HPDE6-E6E7 (cell line): ENCODE data around the gene VPS45.
"Not testable (repeated sequence)": the region's sequence is repeated elsewhere in the genome, so short reads cannot be mapped to it uniquely, and the experiment has no call there.

ENCODE experiments used
- DNase-seq: peaks from one replicate; pipeline ENCODE4 v3.0.0; 2011; ENCODE audit warnings: missing footprints; ENCODE audit errors: extremely low spot score

Gene VPS45

DNA sequence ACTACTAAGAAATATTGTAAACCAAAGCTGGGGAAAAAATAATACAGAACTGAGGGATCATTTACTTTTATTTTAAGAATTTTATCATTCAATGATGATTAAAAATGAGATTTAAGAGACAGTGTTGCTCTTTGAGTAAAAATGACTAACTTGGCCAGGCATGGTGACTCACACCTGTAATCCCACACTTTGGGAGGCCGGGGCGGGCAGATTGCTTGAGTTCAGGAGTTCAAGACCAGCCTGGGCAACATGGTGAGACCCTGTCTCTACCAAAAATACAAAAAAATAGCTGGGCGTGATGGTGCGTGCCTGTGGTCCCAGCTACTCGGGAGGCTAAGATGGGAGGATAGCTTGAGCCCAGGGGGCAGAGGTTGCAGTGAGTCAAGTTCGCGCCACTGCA, 60.3 kb downstream of the VPS45 start:
- DNase-seq = no peak

DNA sequence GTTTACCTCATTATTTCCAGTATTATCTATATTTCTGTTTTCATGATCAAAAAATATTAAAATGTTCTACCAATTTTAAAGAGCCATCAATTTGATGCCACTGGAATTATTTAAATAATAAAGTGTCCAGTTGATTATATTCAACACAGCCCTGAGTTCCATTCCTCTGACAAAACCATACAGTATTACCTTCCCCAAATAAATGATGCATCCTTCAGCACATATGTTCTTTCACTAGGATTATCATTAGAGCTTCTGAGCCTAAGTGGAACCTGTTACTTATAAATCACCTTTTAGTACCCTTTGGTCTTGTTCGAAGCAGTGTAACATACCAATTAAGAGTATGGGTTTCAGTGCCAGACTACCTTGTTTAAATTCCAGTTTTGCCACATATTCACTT, 64.8 kb downstream of the VPS45 start:
- DNase-seq = no peak

DNA sequence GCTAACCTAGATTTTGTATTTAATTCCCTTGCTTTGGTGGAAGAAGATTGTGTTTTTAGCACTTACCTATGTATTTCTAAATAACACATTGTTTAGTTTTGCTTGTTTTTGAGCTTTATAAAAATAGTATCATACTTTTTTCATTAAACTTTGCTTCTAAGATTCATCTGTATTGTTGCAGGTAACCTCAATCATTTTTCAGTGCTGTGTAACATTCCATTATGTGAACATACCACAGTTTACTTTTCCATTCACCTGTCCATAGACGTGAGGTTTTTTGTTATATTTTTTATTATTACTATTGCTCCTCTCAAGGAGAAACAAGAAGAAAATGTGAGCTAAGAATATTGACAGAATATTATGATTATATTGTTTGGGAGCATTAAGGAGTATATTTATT, 67.0 kb downstream of the VPS45 start:
- no peak for DNase-seq

DNA sequence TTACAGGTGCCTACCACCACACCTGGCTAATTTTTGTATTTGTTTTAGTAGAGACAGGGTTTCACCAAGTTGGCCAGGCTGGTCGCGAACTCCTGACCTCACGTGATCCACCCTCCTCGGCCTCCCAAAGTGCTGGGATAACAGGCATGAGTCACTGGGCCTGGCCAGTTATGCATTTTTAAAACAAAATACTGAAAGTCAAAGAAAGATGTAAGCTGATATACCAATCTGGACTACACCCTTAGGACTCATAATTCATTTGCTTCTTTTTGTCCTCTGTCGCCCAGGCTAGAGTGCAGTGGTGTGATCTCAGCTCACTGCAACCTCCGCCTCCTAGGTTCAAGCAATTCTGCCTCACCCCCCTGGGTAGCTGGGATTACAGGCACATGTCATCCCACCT, 67.8 kb downstream of the VPS45 start:
- not testable (repeated sequence) for DNase-seq

DNA sequence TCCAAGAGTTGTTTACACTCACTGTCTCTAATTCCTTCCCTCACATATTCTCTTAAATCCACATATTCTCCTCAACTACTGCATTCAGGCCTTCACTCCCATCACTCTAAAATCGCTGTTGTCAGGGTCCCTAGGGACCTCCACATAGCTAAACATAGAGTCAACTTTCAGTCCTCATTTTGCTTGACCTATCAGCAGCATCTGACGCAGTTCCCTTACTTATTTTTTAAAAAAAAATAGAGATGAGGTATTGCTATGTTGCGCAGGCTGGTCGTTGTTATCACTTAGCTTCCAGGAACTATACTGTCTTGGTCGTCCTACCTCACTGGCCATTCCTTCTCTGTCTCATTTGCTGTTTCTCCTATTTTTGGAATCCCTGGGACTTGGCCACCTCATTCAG, 70.5 kb downstream of the VPS45 start:
- DNase-seq = no peak

DNA sequence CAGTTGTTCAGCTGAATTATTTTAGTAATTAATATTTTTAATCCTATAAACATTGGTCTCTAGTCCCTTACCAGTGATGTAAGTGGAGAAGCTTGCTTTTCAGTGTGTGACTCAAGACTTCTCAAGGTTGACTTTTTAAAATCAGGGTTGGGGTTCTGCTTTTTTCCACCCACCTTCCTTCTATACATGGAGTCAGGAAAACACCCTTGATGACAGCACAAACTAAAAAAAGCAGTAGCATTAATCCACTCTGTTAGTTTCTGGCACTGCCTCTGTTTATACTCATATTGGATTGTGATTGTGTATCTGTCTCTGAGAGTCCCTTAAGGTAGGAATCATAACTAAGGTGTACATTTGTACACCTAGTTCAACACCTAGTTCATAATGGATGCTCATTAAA, 73.9 kb downstream of the VPS45 start:
- DNase-seq = no peak

DNA sequence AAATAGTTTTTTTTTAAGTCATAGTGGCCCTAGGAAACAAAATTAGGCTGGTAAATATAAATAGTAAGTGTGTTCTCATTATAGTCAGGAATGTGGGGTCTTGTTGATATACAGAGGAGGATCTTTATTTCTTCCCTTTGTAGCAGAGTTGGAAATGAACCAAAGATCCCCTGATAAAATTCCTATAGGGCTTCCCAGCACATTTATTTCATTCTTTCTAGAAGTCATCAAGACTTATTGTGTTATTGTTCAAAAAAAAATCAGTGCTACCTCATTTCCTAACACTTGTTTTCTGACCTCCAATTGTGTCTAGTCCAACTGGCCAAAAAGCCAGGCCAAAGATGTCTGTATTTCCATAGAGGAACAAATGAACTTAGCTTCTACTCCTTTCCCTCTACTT, 74.5 kb downstream of the VPS45 start:
- no peak for DNase-seq

DNA sequence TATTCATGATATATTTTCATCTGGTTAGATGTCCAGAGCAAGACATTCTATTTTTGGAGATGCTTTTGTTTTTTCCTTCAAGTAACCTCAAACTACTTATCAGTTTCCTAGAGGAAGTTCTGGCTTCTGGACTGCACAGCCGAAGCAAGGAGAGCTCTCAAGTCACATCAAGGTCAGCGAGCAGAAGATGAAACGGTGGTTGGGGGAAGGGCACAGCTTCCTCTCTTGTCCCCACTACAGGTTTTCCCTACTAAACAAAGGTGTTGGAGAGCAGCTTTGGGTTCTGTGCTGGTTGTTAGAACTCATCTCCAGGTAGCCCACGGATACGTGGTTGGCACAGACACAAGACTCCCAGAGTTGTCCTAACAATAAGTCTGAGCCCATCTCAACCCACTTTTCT, 77.0 kb downstream of the VPS45 start:
- no peak for DNase-seq

DNA sequence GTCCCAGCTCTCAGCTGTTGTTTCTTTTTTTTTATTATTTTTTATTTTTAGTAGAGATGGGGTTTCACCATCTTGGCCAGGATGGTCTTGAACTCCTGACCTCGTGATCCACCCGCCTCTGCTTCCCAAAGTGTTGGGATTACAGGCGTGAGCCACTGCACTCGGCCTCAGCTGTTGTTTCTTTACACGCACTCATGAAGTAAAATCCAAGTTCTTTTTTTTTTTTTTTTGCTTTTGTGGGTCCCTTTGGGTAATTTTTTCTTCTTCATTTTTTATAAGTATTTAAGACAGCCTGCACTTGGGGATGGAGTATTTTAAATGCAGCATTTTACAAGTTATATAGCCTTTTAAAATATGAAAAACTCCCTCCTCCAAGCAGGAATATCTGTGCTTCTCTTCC, 78.4 kb downstream of the VPS45 start:
- DNase-seq = not testable (repeated sequence)

DNA sequence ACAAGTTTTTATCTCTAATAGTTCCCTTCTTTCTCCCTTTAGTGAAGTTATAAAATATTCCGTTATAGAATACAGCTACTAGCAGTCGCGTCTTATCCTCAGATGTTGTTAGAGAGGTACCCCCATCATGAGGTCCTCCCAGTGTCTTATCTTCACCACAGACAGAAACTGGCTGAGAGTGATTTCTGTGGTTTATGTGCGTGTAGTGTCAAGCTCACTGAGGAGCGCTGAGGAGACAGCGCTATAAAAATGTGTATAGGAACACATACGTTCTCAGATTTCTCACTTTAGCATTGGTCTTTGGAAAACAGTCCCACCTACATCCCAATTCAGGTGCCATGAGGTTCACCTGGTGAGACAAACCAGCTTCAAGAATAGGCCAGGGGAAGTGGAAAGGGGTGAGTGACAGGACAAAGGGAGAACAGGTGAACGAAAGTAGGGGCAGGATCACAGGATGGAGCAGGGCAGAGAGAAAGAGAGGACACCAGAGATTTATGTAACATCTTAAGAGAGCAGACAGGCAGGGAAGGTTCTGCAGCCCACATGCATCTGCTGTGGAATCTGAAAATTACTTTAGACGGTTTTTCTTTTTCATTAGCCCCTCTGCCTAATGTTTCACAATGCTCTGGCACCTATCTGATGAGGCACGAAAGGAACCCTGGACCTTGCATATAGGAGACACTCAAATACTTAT, 79.4 kb downstream of the VPS45 start:
- DNase-seq = no peak

DNA sequence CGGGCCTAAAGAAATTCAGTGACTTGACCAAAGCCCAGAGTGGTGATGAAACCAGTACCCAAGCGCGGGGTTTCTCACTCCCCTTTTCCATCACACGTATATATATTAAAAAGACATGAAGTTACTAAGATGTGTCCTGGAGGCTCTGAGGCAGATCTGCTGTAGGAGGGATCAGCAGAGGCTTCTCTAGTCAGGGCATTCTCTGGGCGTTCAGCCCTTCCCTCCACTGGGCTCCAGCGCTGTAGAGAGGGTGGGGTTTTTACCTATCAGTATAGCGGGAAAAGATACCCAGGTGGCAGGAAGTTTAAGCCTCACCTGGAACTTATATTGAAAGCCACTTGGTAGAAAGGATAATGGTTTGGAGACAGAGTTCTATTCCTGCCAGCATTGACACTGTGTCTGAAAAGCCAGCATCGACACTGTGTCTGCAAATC, 81.3 kb downstream of the VPS45 start:
- DNase-seq = no peak

DNA sequence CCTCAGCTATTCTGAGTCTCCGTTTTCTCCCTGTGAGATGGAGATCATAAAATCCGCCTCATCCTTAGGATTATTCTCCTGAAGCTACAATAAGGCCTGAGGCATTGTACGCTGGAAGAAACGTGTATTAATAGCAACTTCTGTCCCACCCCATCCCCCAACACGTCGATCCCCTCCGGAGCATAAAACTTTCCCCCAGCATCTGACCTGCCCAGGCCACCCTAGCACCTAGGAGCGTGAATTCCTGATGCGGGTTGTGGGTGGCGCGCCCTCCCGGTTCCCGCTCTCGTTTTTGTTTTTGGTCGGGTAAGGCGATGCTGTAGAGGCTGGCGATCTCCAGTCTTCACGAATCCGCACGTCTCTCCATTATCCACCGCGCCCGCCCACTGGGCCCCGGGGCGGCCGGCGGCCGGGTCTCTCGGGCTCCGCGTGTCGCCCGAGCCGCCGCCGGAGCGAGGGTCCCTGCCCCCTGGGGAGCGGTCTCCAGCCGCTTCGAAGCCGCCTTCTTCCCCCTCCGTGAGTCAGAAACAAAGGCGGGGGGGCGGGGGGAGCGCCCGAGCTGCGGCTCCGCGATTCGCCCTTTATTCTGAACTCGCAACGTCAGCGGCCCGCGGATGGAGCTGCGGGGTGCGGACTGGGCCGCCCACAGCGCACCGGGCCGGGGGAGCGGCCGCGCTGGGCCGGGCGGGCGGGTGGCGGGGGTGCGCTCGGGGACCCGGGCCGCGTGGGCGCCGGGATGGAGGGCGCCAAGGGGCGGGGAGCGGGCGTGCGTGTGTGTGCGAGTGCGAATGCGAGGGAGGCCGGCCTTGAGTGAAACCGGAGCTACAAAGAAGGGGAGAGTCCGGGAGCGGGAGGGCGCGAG, 81.9 kb downstream of the VPS45 start, which contains the start of gene PLEKHO1:
Gene PLEKHO1 (plus strand): TSS at position 646 of the 862 bp plus-strand sequence. CDS start 342 bp downstream, outside the sequence.
- DNase-seq = peak; percentile 65

DNA sequence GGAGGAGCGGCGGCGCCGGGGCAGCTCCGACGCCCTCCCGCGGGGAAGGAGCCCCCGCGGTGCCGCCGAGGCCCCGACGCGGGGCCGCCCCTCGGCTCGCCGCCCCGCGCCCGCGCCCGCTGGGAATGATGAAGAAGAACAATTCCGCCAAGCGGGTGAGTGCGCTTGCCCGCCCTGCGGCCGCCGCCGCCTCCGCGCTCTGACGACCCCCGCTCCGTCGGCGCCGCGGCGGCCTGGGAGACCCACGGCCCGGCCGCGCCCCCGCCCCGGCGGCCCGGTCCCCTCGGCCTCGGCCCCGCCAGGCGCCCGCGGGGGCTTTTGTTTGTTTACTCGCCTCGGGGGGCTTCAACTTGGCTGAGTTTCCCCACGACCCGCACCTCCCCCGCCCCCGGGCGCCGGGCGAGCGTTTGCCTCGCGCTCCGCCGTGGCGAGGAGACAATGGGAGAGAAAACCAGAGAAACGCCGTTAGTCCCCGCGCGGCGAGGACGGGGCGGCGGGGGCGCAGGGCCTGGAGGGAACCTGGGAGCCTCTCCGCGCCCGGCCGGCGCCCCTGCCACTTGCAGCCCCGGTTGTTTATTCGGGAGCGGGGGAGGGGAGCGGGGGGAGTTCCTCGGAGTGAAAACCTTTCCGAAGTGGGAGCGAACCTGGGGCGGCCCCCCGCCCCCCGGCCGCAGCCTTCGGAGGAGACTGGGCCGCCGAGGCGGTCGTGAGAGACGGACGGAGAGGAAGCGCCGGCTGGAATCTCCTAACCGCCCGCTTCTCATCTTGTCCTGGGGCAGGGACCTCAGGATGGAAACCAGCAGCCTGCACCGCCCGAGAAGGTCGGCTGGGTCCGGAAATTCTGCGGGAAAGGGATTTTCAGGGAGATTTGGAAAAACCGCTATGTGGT, 82.8 kb downstream of the VPS45 start:
- no peak for DNase-seq

DNA sequence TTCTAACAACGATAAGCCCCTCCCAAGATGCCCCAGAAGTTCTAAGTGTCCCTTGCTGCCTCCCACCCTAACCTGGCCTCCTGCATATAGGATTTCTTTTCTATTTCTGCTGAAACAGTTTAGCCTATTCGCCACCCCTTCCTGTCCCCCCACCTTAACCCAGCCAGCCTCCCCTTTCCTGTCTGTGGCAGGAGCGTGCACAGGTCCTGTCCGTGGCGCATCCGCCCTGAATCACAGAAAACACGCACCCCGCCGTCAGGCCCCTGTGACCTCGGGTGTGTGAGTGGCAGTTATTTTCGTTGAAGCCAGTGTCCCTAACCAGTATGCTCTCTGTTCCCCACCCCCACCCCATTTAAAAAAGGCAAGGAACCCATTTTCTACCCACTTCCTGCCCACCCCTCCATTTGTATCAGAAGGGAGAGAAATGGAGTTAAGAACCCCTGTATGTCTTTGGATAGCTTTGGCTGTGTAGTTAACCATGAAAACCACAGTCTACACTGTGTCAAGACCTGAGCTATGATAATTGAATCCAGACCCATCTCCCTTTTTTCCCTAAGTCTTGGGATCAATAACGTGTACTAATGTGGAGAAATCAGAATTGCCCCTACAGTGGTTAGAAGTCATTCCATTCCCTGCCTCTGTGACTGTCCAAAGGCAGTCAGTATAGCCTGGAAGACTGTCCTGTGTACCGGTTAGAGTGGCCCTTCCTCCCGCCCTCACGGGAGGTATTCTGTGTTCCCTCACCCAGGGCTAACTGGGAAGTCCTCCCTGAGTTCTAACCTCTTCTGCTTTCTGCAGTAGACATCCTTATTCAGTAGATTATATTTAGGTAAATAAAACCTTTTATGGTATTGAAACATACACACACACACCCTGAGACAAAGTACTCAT, 84.0 kb downstream of the VPS45 start:
- DNase-seq = no peak

DNA sequence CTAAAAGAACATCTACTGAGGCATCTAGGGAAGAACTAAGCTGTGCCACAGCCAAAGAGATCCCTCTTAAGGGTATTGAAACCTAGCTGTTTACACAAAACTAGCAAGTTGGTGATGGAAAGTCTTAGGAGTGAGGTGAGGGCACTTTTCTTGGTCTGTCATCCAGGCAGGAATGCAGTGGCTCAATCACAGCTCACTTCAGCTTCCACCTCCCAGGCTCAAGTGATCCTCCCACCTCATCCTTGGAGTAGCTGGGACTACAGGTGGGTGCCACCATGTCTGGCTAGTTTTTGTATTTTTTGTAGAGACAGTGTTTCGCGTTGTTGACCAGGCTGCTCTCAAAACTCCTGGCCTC, 84.6 kb downstream of the VPS45 start:
- DNase-seq = no peak

DNA sequence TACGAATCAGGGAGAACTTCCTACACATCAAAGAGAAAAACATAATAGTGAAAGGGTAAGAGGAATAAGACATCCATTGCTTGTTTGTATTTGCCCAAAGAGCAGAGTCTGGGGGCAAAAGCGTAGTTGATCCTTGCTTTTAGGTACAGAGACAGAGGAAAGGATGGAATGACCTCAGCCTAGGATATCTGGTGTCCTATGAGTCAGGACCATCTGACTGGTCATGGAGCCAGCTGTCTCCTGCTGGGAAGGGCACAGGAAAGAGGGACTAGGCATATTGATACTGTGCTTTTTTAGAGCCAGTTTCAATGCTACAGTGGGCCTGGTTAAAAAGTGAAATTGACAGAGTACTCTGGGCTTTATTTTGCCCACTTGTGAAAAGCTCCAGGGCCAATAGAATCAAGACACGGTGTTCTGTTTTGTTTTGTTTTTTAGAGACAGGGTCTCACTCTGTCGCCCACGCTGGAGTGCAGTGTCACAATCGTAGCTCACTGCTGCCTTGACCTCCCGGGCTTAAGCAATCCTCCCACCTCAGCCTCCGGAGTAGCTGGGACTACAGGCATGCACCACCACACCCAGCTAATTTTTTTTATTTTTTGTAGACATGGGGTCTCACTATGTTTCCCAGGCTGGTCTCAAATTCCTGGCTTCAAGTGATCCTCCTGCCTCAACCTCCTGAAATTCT, 85.3 kb downstream of the VPS45 start:
- no peak for DNase-seq

DNA sequence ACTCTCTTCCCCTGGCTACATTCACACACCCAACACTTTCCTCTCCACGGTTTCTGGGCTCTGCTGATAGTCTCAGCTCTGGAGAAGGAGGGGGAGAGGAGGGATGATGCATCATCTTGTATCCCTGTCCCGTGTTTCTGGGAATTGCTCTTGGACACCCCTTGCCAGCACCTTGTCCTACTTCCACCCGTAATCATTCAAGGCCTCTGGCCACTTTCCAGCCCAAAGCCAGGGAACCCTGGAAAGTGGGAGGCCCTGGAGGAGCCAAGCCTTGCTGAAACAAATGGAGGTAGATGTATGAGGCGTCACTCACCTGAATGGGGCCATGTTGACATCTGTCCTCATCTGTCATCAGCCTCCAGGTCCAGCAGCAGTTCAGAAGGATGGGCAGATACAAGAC, 86.6 kb downstream of the VPS45 start:
- no peak for DNase-seq

DNA sequence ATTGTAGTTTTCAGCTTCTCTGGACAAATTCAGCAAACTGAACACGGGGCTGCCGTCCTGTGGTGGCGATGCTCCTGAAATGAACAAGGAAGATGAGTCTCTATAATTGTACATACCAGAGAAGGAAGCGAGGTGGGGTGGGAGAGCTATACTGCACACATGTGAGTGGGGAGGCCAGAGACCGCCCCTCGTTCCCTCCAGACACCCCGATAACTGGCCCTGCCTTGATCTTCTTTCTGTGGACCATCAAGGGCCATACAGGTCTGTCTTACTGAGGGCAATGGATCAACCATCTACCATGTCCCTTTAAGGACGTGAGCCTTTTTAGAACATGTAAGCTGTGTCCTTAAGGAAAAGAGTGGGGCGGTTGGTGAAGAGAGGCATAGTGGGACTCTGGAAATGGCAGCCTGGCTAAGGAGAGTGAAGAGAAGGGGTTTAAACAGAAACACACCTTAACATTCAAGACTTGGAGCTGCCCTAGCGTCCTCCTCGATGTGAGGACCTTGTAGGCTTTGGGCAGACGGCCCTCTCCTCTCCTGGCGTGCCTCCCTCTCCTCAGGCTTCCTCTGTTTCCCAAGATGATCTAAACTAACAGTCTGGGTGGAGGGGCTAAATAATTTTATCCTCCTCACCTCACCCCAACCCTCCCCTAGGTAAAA, 88.0 kb downstream of the VPS45 start:
- no peak for DNase-seq

DNA sequence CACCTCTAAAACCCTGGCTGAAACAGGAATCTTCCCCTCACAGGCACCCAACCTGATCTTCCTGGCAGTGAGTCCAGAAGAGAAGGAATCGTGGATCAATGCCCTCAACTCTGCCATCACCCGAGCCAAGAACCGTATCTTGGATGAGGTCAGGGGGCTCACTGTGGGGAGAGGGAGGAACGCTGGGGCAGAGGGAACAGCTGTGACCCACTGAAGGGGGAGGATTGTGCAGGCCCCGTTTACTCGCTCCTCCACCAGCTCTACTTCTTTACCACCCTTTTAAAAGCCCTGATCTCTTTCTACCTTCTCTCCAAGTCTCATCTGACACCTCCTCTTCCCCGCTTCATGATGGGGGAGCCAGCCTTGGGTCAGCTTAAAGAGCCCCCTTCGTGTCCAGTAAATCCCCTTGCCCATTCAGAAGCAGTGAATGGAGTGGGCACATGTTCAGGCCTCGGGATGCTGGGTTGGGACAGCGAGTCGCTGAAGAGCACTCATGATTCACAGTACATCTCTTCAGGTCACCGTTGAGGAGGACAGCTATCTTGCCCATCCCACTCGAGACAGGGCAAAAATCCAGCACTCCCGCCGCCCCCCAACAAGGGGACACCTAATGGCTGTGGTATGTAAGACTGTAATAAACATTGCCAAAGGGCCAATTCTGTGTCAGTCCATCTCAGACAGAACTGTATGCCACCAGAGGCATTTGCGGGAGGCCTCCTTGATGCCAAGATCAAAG, 89.5 kb downstream of the VPS45 start:
- DNase-seq = no peak
